Endothelial cell of umbilical vein (primary cell): ENCODE results near the gene ZNF568.

Experiments
- CTCF ChIP-seq, 2 donors: IDR thresholded peaks; 1 replicate in 1 of 2; 2 replicates in 1 of 2; pipeline ENCODE4 v1.5.1; 2011; ENCODE audit warnings: low read length in 2 of 2, mild to moderate bottlenecking in 2 of 2, moderate library complexity in 2 of 2, control low read depth in 1 of 2, inconsistent platforms in 1 of 2, low read depth in 1 of 2; ENCODE audit not compliant: insufficient read depth in 1 of 2; ENCODE audit errors: extremely low read depth in 1 of 2
- EZH2 ChIP-seq: IDR thresholded peaks from 2 replicates; pipeline ENCODE4 v1.6.1; 2012; ENCODE audit warnings: borderline replicate concordance, low read depth, mild to moderate bottlenecking, moderate library complexity, low read length, inconsistent platforms; ENCODE audit not compliant: severe bottlenecking
- FOS ChIP-seq: IDR thresholded peaks from 2 replicates; pipeline ENCODE4 v1.6.1; 2011; ENCODE audit warnings: mild to moderate bottlenecking, low read length, moderate library complexity, borderline replicate concordance; ENCODE audit not compliant: insufficient read depth
- JUN ChIP-seq: IDR thresholded peaks from 2 replicates; pipeline ENCODE4 v1.6.1; 2011; ENCODE audit warnings: borderline replicate concordance, low read depth; ENCODE audit not compliant: insufficient read length, insufficient read depth
- MAX ChIP-seq: IDR thresholded peaks from 2 replicates; pipeline ENCODE4 v1.6.1; 2011; ENCODE audit not compliant: insufficient read depth, insufficient read length
- MYC ChIP-seq: IDR thresholded peaks from one replicate; pipeline ENCODE4 v1.6.1; 2011; ENCODE audit warnings: mild to moderate bottlenecking, low read depth, low read length
- POLR2A ChIP-seq: IDR thresholded peaks from 2 replicates; pipeline ENCODE4 v1.6.1; 2012; ENCODE audit warnings: low read depth, mild to moderate bottlenecking, control low read depth, low read length
- POLR2AphosphoS5 ChIP-seq: IDR thresholded peaks from 2 replicates; pipeline ENCODE4 v1.6.1; 2012; ENCODE audit warnings: low read depth, mild to moderate bottlenecking, control low read depth, low read length, moderate library complexity; ENCODE audit not compliant: insufficient read depth

GRCh38 chr19:36986601-36987000 is 70.5 kb downstream of the ZNF568 start:
- TF ChIP-seq CTCF (IDR thresholded peaks at IDR 0.05; ENCODE audit: extremely low read depth in 1 of 2, insufficient read depth in 1 of 2, low read depth in 1 of 2, low read length in 2 of 2) (no peak), JUN (no peak), MYC (no peak), EZH2 (no peak), POLR2A (no peak), POLR2AphosphoS5 (no peak), FOS (no peak), MAX (no peak)
